Frontal cortex (tissue), 4 donors: Measurements from ENCODE around the gene GMFB. TPM values are rescaled to one million over a fixed set of nuclear protein-coding genes. Genes with fewer than 3 reads are reported as not detected.
A peak's percentile ranks its signal among the peaks of the same experiment; 100 is the strongest.

ENCODE experiments used
- DNase-seq, 2 donors: peaks; one replicate each; pipeline ENCODE4 v3.0.0; 2012; ENCODE audit warnings: low spot score in 2 of 2
- FAIRE-seq: peaks from 2 replicates; lab custom pipeline; 2012; peaks lifted over from hg19 to GRCh38; lab: Jason Lieb, UNC
- total RNA-seq: library from RNA; depleted of rRNA; stranded (reverse); fragments of >200 nt; gene quantifications from one replicate; pipeline ENCODE4 v1.2.3, GENCODE V29; 2014
- donor health status: control.
- donor health status: control.
- donor health status: control.

The GMFB gene
- total RNA-seq, 1 donor from 2014 or later: 258 TPM

DNA sequence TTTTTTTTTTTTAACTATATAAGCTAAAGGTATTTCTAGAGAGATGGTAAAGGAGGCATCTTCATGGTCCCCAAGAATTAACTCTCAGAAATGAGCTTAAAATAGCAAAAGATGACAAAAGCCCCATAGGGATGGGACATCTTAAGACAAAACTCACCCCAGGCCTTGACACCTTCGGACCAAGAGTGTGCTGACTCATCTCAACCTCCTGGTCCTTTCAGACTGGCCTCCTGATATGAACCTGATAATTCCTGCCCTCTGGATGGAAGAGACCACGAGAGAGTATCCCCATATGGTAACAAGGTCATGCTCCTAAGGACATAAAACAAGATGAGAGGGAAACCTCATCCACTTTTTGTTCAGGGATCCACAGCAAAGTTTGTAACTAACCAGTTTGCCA, 8.4 kb upstream of the GMFB start:
- FAIRE-seq: no peak
- DNase-seq: no peak

DNA sequence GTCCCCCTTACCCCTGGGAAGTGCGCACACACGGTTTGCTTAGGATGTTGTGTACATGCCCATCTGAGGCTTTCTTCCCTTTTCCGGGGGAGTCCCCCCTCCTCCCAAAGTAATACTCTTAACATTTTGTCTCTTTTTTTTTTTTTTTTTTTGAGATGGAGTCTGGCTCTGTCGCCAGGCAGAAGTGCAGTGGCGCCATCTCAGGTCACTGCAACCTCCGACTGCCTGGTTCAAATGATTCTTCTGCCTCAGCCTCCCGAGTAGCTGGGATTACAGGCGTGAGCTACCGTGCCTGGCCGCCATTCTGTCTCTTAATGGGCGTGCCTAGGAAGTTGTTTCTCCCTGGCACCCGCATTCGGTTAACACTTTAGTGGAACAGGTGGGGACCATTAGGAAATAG, 4.5 kb upstream of the GMFB start:
- DNase-seq (no peak), FAIRE-seq (no peak)

- FAIRE-seq: no peak
- no peak for DNase-seq
Observed at GRCh38 chr14:54490445-54491175, 1.8 kb upstream of the GMFB start.

DNA sequence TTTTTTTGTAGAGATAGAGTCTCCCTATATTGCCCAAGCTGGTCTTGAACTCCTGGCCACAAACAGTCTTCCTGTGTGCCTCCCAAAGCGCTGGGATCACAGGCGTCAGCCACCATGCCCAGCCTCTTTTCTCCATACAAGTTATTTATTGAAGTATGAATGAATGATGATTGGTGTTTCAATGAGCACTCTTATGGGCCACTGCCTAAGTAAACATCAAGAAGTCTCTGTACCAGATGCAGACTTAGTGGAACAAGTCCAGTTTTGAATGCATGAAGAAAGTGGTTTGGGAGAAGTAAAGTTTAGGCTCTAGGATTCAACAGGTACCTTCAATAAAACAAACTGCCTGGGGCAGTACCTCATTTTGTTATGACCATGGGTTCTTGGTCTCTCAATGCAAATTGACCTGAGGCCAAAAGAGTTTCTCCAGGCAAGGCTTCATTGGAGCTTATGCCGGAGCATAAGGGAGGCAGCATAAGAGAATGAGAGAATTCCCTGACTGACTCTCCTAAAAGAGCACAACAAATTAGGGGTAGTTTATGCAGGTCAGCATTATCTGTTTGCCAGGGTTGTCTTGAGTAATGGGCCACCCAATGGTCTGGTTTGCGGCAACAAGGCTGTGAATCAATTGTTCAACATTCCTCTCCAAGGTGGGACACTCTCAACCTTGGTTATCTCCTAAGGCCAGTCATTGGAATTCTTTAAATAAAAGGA, 1.1 kb upstream of the GMFB start:
- DNase-seq (no peak), FAIRE-seq (no peak)

GRCh38 chr14:54489318-54489683, 521 bp upstream of the GMFB start:
- no peak for FAIRE-seq
- no peak for DNase-seq

DNA sequence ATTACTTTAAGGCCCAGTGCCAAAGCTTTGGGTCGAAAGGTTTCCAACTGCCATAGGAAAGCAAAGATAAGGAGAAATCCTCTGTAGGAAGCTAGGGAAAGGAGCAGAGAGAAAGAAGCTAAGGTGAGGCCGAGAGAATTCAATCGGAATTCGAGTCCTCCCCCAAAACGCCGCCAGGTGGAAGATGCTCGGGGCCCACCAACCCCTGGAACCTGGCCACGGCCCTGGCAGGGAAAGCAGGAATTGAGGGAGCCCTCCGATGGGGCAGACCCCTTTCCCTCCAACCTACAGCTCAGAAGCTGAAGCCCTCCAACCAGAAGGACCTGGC, 498 bp downstream of the GMFB start:
- FAIRE-seq (no peak), DNase-seq (peak in 1 of 2 donors; percentile 20)

GRCh38 chr14:54487771-54488170, 1.0 kb downstream of the GMFB start:
- FAIRE-seq (no peak), DNase-seq (peak; percentile 40 to 52)

DNA sequence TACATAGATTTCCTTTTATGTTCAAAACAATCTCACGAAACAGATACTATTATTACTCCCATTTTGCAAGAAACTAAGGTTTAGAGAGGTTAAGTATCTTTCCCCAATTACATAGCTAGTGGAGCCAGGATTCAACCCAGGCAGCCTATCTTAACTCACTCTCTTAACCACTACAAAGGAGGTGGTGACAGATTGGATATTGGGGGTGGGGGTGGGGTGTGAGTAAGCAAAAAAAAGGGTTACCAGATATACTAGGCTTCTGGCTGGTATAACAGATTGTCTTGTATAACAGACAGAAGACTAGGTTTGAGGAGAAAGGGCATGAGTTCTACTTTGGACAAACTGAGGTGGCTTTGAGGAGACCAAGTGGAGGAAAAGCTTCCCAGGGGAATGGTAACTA, 2.1 kb downstream of the GMFB start:
- DNase-seq: no peak
- FAIRE-seq: no peak

- DNase-seq (no peak), FAIRE-seq (peak; percentile 31)
Observed at GRCh38 chr14:54483846-54484245, 4.9 kb downstream of the GMFB start.

- no peak for FAIRE-seq
Observed at GRCh38 chr14:54483073-54483745, 5.6 kb downstream of the GMFB start.

GRCh38 chr14:54481695-54482094, 7.1 kb downstream of the GMFB start:
- no peak for FAIRE-seq
- no peak for DNase-seq

More at GRCh38 chr14:54483073-54483745, 5.6 kb downstream of the GMFB start:
- no peak for DNase-seq

DNA sequence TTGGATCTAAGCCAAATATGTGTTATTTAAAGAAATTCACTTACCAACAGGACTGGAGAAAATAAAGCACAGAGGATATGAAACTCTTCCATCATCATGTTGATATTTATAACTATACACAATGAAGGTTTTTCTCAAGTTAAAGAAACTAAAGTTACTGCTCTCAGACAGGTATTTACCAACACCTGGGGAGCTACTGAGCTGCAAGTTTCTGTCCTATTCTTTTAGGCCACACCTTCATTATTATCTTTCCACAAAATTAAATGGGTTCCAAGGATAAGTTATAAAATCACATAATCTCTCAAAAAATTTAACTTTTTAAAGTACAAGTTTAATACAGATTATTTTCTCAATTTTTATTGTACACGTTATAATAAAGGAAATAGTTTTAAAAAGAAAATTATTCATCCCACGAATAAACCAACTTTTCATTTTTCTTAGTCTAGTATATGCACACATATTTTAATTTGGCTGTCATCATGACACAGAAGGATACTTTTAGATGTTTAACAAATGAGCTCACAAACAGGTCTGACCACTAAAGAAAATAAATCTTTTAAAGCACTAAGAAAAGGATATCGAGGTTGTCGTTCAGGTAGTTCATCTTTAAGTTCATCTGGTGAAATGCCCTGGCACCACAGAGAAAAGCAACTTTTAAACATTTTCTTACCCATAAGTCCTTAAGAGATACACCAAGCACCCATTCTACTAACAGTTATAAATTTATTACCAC, 7.8 kb downstream of the GMFB start:
- DNase-seq: no peak
- FAIRE-seq: peak; percentile 73

- no peak for DNase-seq
- FAIRE-seq: no peak
Observed at GRCh38 chr14:54478636-54479215, 10.1 kb downstream of the GMFB start.

DNA sequence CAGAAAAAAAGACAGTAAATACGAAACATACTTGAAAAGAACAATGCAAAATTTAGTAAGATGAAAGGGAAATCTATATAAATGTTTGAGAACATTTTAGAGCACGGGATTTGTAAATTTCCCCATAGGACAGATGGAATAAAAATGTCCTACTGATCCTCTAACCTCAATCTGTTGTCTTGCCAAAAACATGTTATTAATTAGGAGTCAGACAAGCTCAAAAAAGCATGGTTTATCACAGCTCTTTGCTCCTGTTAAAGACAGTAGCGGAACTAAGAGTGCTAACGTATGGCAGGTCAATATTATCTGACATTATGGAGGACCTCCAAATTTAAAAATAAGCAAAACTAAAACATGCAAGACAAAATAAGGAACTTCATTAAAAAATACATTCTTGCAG, 12.9 kb downstream of the GMFB start:
- FAIRE-seq (no peak), DNase-seq (no peak)

DNA sequence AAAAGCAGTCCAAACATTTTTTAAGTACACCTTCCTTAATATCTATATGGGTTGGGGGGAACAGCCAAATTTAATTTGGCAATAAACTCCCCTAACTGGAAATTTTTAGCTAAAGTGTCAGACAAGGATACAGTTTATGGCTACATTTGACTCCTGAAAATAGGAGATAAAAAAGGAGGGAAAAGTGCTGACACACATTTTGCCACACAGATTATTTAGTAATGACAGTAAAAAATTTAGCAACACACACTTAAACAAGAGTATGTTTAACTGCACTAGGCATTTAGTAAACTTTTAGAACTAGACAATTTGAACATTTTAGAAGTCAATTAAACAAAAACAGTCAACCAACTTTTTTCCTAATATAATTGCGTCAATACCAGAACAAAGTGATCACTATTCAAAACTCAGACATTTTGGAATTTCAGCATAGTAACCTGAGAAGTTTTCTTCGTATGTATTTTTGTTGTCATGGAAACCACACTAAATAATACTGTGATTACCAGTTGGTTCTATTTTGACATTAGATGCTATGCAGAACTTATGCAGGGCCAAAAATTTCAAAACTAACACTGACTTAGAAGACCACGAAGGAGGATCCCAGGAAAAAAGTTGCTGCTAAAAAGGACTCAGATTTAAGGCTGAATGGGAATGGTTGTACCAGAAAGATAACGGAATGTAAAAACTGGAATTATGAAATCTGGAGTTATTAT, 13.4 kb downstream of the GMFB start:
- DNase-seq: no peak
- no peak for FAIRE-seq

DNA sequence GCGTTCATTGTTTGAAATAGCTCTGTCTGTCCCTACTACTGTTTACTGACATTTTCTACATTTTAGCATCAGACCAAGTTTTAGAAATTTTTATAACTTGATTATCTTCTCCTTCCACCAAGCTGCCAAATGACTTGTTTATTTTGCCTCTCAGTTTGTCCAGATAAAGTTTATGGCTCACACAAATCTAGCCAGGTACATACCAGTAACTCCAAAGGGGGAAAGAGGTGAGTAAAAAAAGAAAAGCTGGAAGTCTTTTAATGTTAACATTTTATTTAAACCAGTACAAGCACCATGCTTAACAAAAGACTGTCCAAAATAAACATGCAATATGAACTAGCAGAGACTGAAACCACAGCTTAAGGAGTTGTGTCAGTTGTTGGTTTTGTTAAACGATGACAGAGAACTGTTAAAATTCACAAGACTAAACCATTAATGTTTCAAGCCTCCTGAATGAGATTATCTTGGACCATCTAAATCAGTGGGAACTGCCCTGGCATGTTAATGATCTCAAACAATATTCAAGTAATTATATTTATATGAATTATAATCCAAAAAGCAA, 14.5 kb downstream of the GMFB start:
- DNase-seq (no peak), FAIRE-seq (no peak)

DNA sequence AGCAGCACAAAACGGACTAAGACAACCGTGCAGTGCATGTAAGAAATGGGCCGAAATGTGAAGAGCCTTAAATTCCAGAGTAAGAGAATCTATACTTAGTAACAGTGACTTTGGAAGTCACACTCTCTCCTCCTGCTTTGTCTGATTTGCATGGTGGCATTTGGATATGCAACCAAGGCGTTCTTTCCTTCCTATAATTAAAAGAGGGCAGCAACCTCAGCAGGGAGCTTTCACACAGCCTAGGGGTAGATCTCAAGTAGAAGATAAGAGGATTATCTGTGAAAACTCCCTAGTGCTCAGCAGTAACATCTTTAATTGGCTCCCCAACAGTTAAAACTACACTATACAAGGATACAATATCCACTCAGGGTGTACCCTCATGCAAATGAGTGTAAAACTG, 16.5 kb downstream of the GMFB start:
- FAIRE-seq (no peak), DNase-seq (no peak)

GRCh38 chr14:54471641-54472040, 17.1 kb downstream of the GMFB start:
- FAIRE-seq (no peak), DNase-seq (no peak)

- DNase-seq (no peak), FAIRE-seq (no peak)
Observed at GRCh38 chr14:54470701-54471100, 18.1 kb downstream of the GMFB start.
